HEK293 (cell line): Measurements from ENCODE around the gene SPPL2B.

ENCODE experiments used
- CTCF ChIA-PET: fragments of 350-600 bp; formaldehyde crosslinking; extraction: SDS; loops from one replicate; lab custom pipeline; 2021; ENCODE audit warnings: antibody characterized with exemption; lab: Yijun Ruan, JAX
- POLR2A ChIA-PET: fragments of 300-600 bp; formaldehyde crosslinking; extraction: SDS; loops from one replicate; lab custom pipeline; 2020; ENCODE audit warnings: antibody characterized with exemption, inconsistent platforms; lab: Yijun Ruan, JAX
- H3K27ac ChIP-seq: fragments of 200-500 bp; sonication (Bioruptor generic); 2 replicates; pipeline ENCODE4 v1.5.1; 2014; ENCODE audit warnings: low read depth, low read length, control low read depth, inconsistent platforms; ENCODE audit errors: extremely low read depth
- H3K36me3 ChIP-seq, 2 experiments: fragments of 200-500 bp in 1 of 2; sonication (Bioruptor generic) in 1 of 2; 1 replicate in 1 of 2; 2 replicates in 1 of 2; pipeline ENCODE4 v1.5.1; 2014 to 2017; ENCODE audit warnings: inconsistent platforms in 2 of 2, low read length in 2 of 2; ENCODE audit not compliant: control insufficient read depth in 2 of 2, insufficient read depth in 1 of 2
- H3K4me1 ChIP-seq: fragments of 200-500 bp; sonication (Bioruptor generic); 2 replicates; pipeline ENCODE4 v1.5.1; 2014; ENCODE audit warnings: mild to moderate bottlenecking, low read length, inconsistent platforms; ENCODE audit not compliant: control insufficient read depth, insufficient read depth
- H3K4me3 ChIP-seq: 2 replicates; pipeline ENCODE4 v1.5.1; 2011; ENCODE audit warnings: low read depth, mild to moderate bottlenecking, control low read depth, low read length, moderate library complexity
- H3K9me3 ChIP-seq: fragments of 200-500 bp; sonication (Bioruptor generic); 2 replicates; pipeline ENCODE4 v1.5.1; 2014; ENCODE audit warnings: low read depth, low read length, inconsistent platforms; ENCODE audit not compliant: control insufficient read depth, insufficient read depth
- BCL11A ChIP-seq: fragments of 450-650 bp; formaldehyde crosslinking; IDR thresholded peaks from 2 replicates; pipeline ENCODE4 v1.5.1; 2016; ENCODE audit warnings: low read depth, missing biosample characterization, missing genetic modification characterization
- BCL11B ChIP-seq: fragments of 450-650 bp; formaldehyde crosslinking; IDR thresholded peaks from 2 replicates; pipeline ENCODE4 v1.5.1; 2016; ENCODE audit warnings: low read depth, missing biosample characterization, missing genetic modification characterization
- KLF16 ChIP-seq: fragments of 450-650 bp; formaldehyde crosslinking; IDR thresholded peaks from 2 replicates; pipeline ENCODE4 v1.5.1; 2017; ENCODE audit warnings: missing biosample characterization, missing genetic modification characterization
- OVOL3 ChIP-seq: fragments of 450-650 bp; formaldehyde crosslinking; IDR thresholded peaks from 2 replicates; pipeline ENCODE4 v1.5.1; 2016; ENCODE audit warnings: missing biosample characterization, missing genetic modification characterization
- SCRT1 ChIP-seq: fragments of 450-650 bp; formaldehyde crosslinking; IDR thresholded peaks from 2 replicates; pipeline ENCODE4 v1.5.1; 2016; ENCODE audit warnings: missing biosample characterization, missing genetic modification characterization, borderline replicate concordance
- SETDB1 ChIP-seq: IDR thresholded peaks from one replicate; pipeline ENCODE4 v1.6.1; 2017; ENCODE audit warnings: mild to moderate bottlenecking, low read length, moderate library complexity, mixed read lengths; ENCODE audit not compliant: insufficient read length
- ZFHX2 ChIP-seq: fragments of 450-650 bp; formaldehyde crosslinking; conservative IDR thresholded peaks from 2 replicates; pipeline ENCODE4 v1.5.1; 2016; ENCODE audit warnings: missing biosample characterization, missing genetic modification characterization
- ZNF121 ChIP-seq: fragments of 450-650 bp; formaldehyde crosslinking; IDR thresholded peaks from 2 replicates; pipeline ENCODE4 v1.5.1; 2016; ENCODE audit warnings: missing biosample characterization, missing genetic modification characterization
- ZNF169 ChIP-seq: fragments of 450-650 bp; formaldehyde crosslinking; IDR thresholded peaks from 2 replicates; pipeline ENCODE4 v1.5.1; 2016; ENCODE audit warnings: missing biosample characterization, missing genetic modification characterization
- ZNF19 ChIP-seq: fragments of 450-650 bp; formaldehyde crosslinking; IDR thresholded peaks from 2 replicates; pipeline ENCODE4; 2016; ENCODE audit warnings: missing biosample characterization, missing genetic modification characterization, low read depth
- ZNF335 ChIP-seq: fragments of 450-650 bp; formaldehyde crosslinking; conservative IDR thresholded peaks from 2 replicates; pipeline ENCODE4 v1.5.1; 2016; ENCODE audit warnings: missing biosample characterization, missing genetic modification characterization
- ZNF350 ChIP-seq: fragments of 450-650 bp; formaldehyde crosslinking; IDR thresholded peaks from 2 replicates; pipeline ENCODE4 v1.5.0; 2017; ENCODE audit warnings: missing biosample characterization, mild to moderate bottlenecking, missing genetic modification characterization
- ZNF404 ChIP-seq: fragments of 450-650 bp; formaldehyde crosslinking; IDR thresholded peaks from 2 replicates; pipeline ENCODE4 v1.5.1; 2017; ENCODE audit warnings: missing biosample characterization, missing genetic modification characterization
- ZNF488 ChIP-seq: fragments of 450-650 bp; formaldehyde crosslinking; IDR thresholded peaks from 2 replicates; pipeline ENCODE4 v1.5.1; 2016; ENCODE audit warnings: missing biosample characterization, missing genetic modification characterization
- ZNF561 ChIP-seq: fragments of 450-650 bp; IDR thresholded peaks from 2 replicates; pipeline ENCODE4 v1.5.1; 2018; ENCODE audit warnings: missing biosample characterization, missing genetic modification characterization, borderline replicate concordance
- ZNF623 ChIP-seq: fragments of 450-650 bp; formaldehyde crosslinking; IDR thresholded peaks from 2 replicates; pipeline ENCODE4 v1.5.1; 2016; ENCODE audit warnings: missing biosample characterization, missing genetic modification characterization
- ZNF664 ChIP-seq: fragments of 450-650 bp; formaldehyde crosslinking; IDR thresholded peaks from 2 replicates; pipeline ENCODE4 v1.5.1; 2016; ENCODE audit warnings: missing biosample characterization, missing genetic modification characterization
- ZNF677 ChIP-seq: fragments of 450-650 bp; IDR thresholded peaks from 2 replicates; pipeline ENCODE4 v1.5.0; 2018; ENCODE audit warnings: missing biosample characterization, mild to moderate bottlenecking, missing genetic modification characterization, moderate library complexity
- ZNF707 ChIP-seq: fragments of 450-650 bp; formaldehyde crosslinking; IDR thresholded peaks from 2 replicates; pipeline ENCODE4 v1.5.1; 2016; ENCODE audit warnings: missing biosample characterization, missing genetic modification characterization
- TF ChIP-seq, protein P1 (sequence below): fragments of 450-650 bp; formaldehyde crosslinking; IDR thresholded peaks from 2 replicates; pipeline ENCODE4 v1.5.1; 2016; ENCODE audit warnings: missing biosample characterization, missing genetic modification characterization
- TF ChIP-seq, protein P2 (sequence below): sonication (generic); formaldehyde crosslinking; IDR thresholded peaks from 2 replicates; pipeline ENCODE4 v1.8.1; 2022; ENCODE audit warnings: mild to moderate bottlenecking, moderate library complexity, missing genetic modification reagents

Gene SPPL2B

GRCh38 chr19:2342656-2343288 lies 14.3 kb downstream of the SPPL2B start:
- ChIA-PET POLR2A (no interaction called here), CTCF (no interaction called here)
- H3K36me3 ChIP-seq, result peaks cover 0 to 48% of the 10 kb centered on the region in 2 experiments; a peak in 2 of 3 replicates
- H3K4me3 ChIP-seq, result no peak overlapping the region
- H3K9me3 ChIP-seq, result no peaks in the 10 kb centered on the region
- no peak overlapping the region for H3K27ac ChIP-seq
- TF ChIP-seq ZNF350 (tag by site-specific recombination) (no peak), ZNF404 (tag by site-specific recombination) (no peak)
- H3K4me1 ChIP-seq, result no peaks in the 10 kb centered on the region

- no peak overlapping the region for H3K27ac ChIP-seq
- ChIA-PET CTCF (no interaction called here), POLR2A (no interaction called here)
- H3K9me3 ChIP-seq, result no peaks in the 10 kb centered on the region
- H3K4me3 ChIP-seq, result no peak overlapping the region
- no peaks in the 10 kb centered on the region for H3K4me1 ChIP-seq
- TF ChIP-seq ZNF169, result no peak
- no peak for TF ChIP-seq SCRT1
- TF ChIP-seq ZNF121, result no peak
- TF ChIP-seq ZNF561, result no peak
- no peak for TF ChIP-seq KLF16 (tag by site-specific recombination)
- TF ChIP-seq, protein P1, sequence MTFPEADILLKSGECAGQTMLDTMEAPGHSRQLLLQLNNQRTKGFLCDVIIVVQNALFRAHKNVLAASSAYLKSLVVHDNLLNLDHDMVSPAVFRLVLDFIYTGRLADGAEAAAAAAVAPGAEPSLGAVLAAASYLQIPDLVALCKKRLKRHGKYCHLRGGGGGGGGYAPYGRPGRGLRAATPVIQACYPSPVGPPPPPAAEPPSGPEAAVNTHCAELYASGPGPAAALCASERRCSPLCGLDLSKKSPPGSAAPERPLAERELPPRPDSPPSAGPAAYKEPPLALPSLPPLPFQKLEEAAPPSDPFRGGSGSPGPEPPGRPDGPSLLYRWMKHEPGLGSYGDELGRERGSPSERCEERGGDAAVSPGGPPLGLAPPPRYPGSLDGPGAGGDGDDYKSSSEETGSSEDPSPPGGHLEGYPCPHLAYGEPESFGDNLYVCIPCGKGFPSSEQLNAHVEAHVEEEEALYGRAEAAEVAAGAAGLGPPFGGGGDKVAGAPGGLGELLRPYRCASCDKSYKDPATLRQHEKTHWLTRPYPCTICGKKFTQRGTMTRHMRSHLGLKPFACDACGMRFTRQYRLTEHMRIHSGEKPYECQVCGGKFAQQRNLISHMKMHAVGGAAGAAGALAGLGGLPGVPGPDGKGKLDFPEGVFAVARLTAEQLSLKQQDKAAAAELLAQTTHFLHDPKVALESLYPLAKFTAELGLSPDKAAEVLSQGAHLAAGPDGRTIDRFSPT (tag by site-specific recombination), result no peak
- TF ChIP-seq, protein P2, sequence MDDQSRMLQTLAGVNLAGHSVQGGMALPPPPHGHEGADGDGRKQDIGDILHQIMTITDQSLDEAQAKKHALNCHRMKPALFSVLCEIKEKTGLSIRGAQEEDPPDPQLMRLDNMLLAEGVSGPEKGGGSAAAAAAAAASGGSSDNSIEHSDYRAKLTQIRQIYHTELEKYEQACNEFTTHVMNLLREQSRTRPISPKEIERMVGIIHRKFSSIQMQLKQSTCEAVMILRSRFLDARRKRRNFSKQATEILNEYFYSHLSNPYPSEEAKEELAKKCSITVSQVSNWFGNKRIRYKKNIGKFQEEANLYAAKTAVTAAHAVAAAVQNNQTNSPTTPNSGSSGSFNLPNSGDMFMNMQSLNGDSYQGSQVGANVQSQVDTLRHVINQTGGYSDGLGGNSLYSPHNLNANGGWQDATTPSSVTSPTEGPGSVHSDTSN (CRISPR knock-in tag), result no peak
- TF ChIP-seq BCL11A (tag by site-specific recombination), result no peak
- TF ChIP-seq ZNF335 (tag by site-specific recombination), result no peak
- TF ChIP-seq ZNF707 (tag by site-specific recombination), result no peak
- no peak for TF ChIP-seq ZNF488 (tag by site-specific recombination)
- no peak for TF ChIP-seq ZNF664 (tag by site-specific recombination)
- TF ChIP-seq ZNF623, result no peak
- TF ChIP-seq BCL11B (tag by site-specific recombination), result no peak
- TF ChIP-seq ZFHX2, result no peak
- no peak for TF ChIP-seq ZNF677 (tag by site-specific recombination)
- no peak for TF ChIP-seq ZNF19
- TF ChIP-seq SETDB1, result no peak
- no peak for TF ChIP-seq OVOL3 (tag by site-specific recombination)
- TF ChIP-seq, all 188 proteins: peak for 0
- H3K36me3 ChIP-seq, result peaks cover 0 to 50% of the 10 kb centered on the region in 2 experiments; a peak in 2 of 3 replicates
These were observed 15.0 kb downstream of the SPPL2B start for GRCh38 chr19:2343289-2343982.
